ENCODE data around the gene PLCH2. TPM values are rescaled to one million over a fixed set of nuclear protein-coding genes. Genes with fewer than 3 reads are reported as not detected.
A peak's percentile ranks its signal among the peaks of the same experiment; 100 is the strongest.

Gene PLCH2
- total and polyA plus RNA-seq, 10 of the 15 experiments (the other 5 are each of a cell fraction or from before 2014, with no cell fraction given) = 0.03 to 0.73 (median 0.24) TPM; not detected in 3

GRCh38 chr1:2435746-2436355 lies 40.2 kb upstream of the PLCH2 start:
- peaks cover 11% of the 10 kb centered on the region for H3K4me1 ChIP-seq (ENCODE audit: control insufficient read depth, insufficient read depth, low read length)
- H4K20me1 ChIP-seq (ENCODE audit: control insufficient read depth, insufficient read depth) = no peaks in the 10 kb centered on the region
- intact Hi-C loops (cut with micrococcal nuclease; ENCODE audit: unreplicated experiment) (no loop called here), in situ Hi-C loops (cut with MboI) (no loop called here)
- H3K4me3 ChIP-seq = no peak overlapping the region
- no peak for FAIRE-seq
- H3K4me2 ChIP-seq (ENCODE audit: control insufficient read depth, insufficient read depth) = no peak overlapping the region
- H3K36me3 ChIP-seq (ENCODE audit: control insufficient read depth in 2 of 2, insufficient read depth in 2 of 2, low read length in 1 of 2) = no peaks in the 10 kb centered on the region
- no peak overlapping the region for H2AFZ ChIP-seq (ENCODE audit: control insufficient read depth, low read depth, low read length)
- ChIA-PET RAD21 (ENCODE audit: unreplicated experiment) (no interaction called here), SMC1A (ENCODE audit: uncharacterized antibody, unreplicated experiment) (no interaction called here), POLR2A (no interaction called here), CTCF (no interaction called here)
- ATAC-seq = no peak
- WGBS (ENCODE audit: insufficient coverage, insufficient replicate concordance, low lambda C conversion rate, missing lambda C conversion rate) = 0% methylated on average over 1 of the region's 2 CpGs
- H3K9me3 ChIP-seq (replicated peaks; ENCODE audit: control insufficient read depth, insufficient read depth, low read length) = no peaks in the 10 kb centered on the region
- H3K27ac ChIP-seq (ENCODE audit: control insufficient read depth, insufficient read depth) = no peak overlapping the region
- no peak for TF ChIP-seq CREB1 (IDR thresholded peaks at IDR 0.05; ENCODE audit: low read depth)
- no peak for TF ChIP-seq EZH2 (IDR thresholded peaks at IDR 0.05; ENCODE audit: borderline replicate concordance, control insufficient read depth, low read depth, low read length)
- TF ChIP-seq CHD4 (IDR thresholded peaks at IDR 0.05) = no peak
- TF ChIP-seq SIX5 (IDR thresholded peaks at IDR 0.05; ENCODE audit: low read depth, low read length, severe bottlenecking) = no peak
- 0 out of 2 replicates have a peak, but pooled peaks have one; percentile 43 for TF ChIP-seq NFXL1 (IDR thresholded peaks at IDR 0.05; ENCODE audit: borderline replicate concordance)
- TF ChIP-seq SRF (IDR thresholded peaks at IDR 0.05; ENCODE audit: low read depth in 2 of 2, low read length in 2 of 2) = no peak
- TF ChIP-seq GABPA (IDR thresholded peaks at IDR 0.05; ENCODE audit: low read depth) = no peak
- no peak for DNase-seq (ENCODE audit: low read depth, low spot score)
- BruUV-seq (replicated peaks) = no TSS peak
- H3K9ac ChIP-seq (ENCODE audit: control insufficient read depth, insufficient read depth, low read length) = no peak overlapping the region
- no peaks in the 10 kb centered on the region for H3K79me2 ChIP-seq (ENCODE audit: control insufficient read depth, insufficient read depth, low read length)
- no peaks in the 10 kb centered on the region; a peak in 2 of 4 replicates for H3K27me3 ChIP-seq (replicated peaks in 1 of 2; ENCODE audit: control insufficient read depth in 2 of 2, insufficient read depth in 2 of 2, low read length in 1 of 2)

GRCh38 chr1:2436876-2437275 lies 39.2 kb upstream of the PLCH2 start:
- BruUV-seq (replicated peaks) = no TSS peak
- FAIRE-seq = no peak
- ChIA-PET SMC1A (ENCODE audit: uncharacterized antibody, unreplicated experiment) (no interaction called here), POLR2A (no interaction called here), CTCF (no interaction called here), RAD21 (ENCODE audit: unreplicated experiment) (no interaction called here)
- H3K27ac ChIP-seq (ENCODE audit: control insufficient read depth, insufficient read depth) = no peak overlapping the region
- no peaks in the 10 kb centered on the region for H3K79me2 ChIP-seq (ENCODE audit: control insufficient read depth, insufficient read depth, low read length)
- no peaks in the 10 kb centered on the region for H3K9me3 ChIP-seq (replicated peaks; ENCODE audit: control insufficient read depth, insufficient read depth, low read length)
- H3K9ac ChIP-seq (ENCODE audit: control insufficient read depth, insufficient read depth, low read length) = no peak overlapping the region
- no peaks in the 10 kb centered on the region for H4K20me1 ChIP-seq (ENCODE audit: control insufficient read depth, insufficient read depth)
- WGBS (ENCODE audit: insufficient coverage, insufficient replicate concordance, low lambda C conversion rate, missing lambda C conversion rate) = 34% methylated on average over 7 of the region's 7 CpGs
- no peak for ATAC-seq
- H3K36me3 ChIP-seq (ENCODE audit: control insufficient read depth in 2 of 2, insufficient read depth in 2 of 2, low read length in 1 of 2) = no peaks in the 10 kb centered on the region
- DNase-seq (ENCODE audit: low read depth, low spot score) = no peak
- no peak overlapping the region for H3K4me2 ChIP-seq (ENCODE audit: control insufficient read depth, insufficient read depth)
- peaks cover 11% of the 10 kb centered on the region for H3K4me1 ChIP-seq (ENCODE audit: control insufficient read depth, insufficient read depth, low read length)
- intact Hi-C loops (cut with micrococcal nuclease; ENCODE audit: unreplicated experiment) = no loop called here
- H3K27me3 ChIP-seq (replicated peaks in 1 of 2; ENCODE audit: control insufficient read depth in 2 of 2, insufficient read depth in 2 of 2, low read length in 1 of 2) = no peaks in the 10 kb centered on the region; a peak in 2 of 4 replicates
- no peak overlapping the region for H2AFZ ChIP-seq (ENCODE audit: control insufficient read depth, low read depth, low read length)
- no peak overlapping the region for H3K4me3 ChIP-seq
- in situ Hi-C loops (cut with MboI) = no loop called here
- TF ChIP-seq ZSCAN29 (IDR thresholded peaks at IDR 0.05) (no peak), WRNIP1 (IDR thresholded peaks at IDR 0.05; ENCODE audit: borderline replicate concordance, low read depth, low read length) (no peak), ZBTB33 (IDR thresholded peaks at IDR 0.05) (no peak), NKRF (conservative IDR thresholded peaks at IDR 0.05) (no peak), TCF12 (IDR thresholded peaks at IDR 0.05; ENCODE audit: low read depth, low read length) (no peak), SUZ12 (IDR thresholded peaks at IDR 0.05; ENCODE audit: unreplicated experiment) (no peak)

All from GM12878 (cell line).